ENCODE results near the gene NCAM1.

Gene NCAM1

DNA sequence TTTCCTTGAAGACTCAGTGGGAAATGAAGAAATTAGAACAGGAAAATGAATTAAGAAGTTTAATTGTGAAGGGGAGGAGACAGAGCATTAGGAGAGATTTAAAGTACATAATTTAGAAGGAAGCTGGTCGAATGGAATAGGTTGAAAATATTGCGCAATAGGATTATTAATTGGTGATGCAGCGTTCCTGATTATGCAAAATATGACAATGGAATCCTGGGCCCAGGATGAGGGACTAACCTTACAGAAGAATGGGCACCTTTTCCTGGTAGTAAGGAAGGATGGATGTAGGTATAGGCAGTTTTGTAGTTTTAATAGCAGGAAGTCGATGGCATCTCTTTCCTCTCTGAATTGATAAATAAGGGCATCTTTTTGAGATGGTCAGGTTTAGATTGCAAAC is 360.9 kb downstream of the NCAM1 start:
- no peak for DNase-seq

DNA sequence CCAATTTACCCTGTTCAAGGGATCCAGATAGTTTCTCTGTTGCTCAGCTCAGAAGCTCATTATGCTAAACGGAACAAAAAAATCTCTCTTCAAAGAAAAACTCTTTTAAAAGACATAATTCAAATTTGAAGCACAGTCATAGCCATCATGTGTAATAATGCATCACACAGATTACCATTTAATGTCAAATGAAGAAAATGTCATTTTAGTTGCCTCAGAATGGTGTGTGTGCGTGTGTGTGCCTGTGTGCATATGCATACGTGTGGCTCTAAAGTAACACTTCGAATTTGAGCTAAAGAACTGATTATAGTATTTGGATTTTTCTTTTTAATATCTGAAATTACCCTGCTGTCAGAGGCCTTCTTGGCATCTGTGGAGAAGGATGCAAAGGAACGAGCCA is 363.0 kb downstream of the NCAM1 start:
- DNase-seq: no peak
